GM11168 (cell line): ENCODE data around the gene GAS2L2.

Experiments
- in situ Hi-C: fragments of 300-500 bp; cut with MboI; formaldehyde crosslinking; loops from one replicate; pipeline ENCODE4 v1.12.0; 2022; ENCODE audit warnings: low sequenced_read_pairs; ENCODE audit not compliant: unreplicated experiment

Gene GAS2L2

DNA sequence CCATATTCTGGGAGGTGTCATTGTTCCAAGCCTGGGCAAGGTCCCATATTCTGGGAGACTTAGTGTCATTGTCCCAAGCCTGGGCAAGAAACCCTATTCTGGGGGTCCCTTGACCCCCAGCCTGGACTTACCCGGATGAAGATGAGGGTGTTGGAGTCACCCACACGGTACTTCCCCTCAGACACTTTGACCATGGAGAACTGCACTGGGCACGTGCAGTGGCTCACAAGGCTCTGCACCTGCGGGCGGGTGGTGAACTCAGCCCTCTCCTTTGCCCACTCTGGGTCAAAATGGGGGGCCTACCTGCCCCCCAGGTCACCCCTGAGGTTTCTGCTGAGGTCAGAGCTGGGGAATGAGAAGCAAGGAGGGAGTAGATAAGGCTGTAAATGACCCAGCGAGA, 4.1 kb downstream of the GAS2L2 start:
- in situ Hi-C loops, result loop anchor here (10.0 to 25.0 kb wide), 2 partner anchors 134 to 587 kb away; no protein-coding TSS in a partner anchor

DNA sequence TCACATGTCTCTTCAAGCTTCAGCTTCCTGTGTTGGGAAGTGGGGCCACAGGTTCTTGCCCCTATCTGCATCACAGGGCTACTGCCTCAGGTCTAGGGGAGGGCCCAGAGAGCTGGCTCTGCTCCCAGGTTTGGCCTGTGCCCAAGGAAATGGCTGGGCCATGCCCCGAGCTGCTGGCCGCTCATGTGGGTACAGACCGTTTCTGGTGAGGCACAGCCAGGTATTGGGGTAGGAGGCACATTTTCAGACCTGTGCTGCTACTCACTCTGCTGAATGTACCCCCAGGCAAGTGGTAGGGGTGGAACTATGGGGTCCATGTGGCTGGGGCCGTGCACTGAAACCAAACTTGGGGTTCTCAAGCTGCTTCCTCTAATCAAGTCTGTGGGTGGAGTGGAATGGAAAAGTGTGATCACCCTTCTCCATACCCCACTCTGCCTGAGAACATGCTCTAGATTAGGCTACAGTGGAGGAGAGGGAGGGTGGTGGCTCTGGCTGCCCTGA, 4.6 kb downstream of the GAS2L2 start:
- in situ Hi-C loops, result loop anchor here (10.0 to 25.0 kb wide), 2 partner anchors 134 to 586 kb away; no protein-coding TSS in a partner anchor

DNA sequence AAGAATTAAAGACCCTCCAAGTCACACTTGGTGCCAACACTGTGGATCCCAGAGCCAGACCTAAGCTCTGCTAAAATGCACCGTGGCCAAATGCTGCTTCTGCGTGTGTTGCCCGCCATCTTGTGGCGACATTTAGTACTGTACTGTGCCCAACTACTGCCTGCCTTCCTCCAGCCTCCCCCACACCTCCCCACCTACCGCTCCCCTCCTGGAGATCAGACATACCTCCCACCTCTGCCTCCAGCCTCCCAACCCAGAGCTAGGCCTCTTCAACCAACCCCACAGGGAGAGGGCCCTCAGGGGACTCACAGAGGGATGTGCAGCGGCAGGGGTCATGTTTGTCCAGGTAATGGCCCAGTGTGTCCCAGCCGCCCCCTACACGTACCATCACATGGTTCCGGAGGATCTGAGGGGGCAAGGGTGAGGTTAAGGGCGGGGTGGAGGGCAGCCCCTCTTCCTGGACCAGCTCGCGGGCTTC, 5.5 kb downstream of the GAS2L2 start:
- in situ Hi-C loops, result loop anchor here (10.0 to 25.0 kb wide), 2 partner anchors 133 to 585 kb away; no protein-coding TSS in a partner anchor

DNA sequence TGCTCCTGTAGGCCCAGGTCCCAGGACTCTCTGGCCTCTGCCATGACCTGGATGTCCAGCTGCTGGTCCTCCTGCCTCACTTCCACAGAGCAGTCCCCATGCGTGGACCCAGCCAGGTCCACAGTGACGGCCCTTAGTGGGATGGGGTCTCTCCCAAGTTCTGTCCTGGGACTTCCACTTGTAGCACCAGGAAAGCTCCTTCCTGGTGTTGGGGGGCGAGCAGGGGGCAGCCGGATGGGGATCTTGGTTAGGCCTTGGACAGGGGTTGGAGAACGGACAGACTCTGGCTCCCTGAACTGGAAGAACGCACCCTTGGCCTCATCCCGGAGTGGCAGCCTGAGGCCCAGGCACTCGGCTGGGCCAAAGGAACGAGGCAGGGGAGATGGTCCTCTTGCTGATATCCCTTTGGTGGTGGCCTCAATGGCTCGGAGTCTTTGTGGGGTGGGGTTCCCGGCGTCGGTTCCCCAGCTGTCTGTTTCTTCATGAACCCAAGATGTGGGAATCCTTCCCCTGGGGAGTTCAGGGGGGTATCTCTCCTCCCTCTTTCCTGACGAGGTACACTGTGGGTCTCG, 7.2 kb downstream of the GAS2L2 start:
- in situ Hi-C loops, result loop anchor here (10.0 to 25.0 kb wide), 2 partner anchors 131 to 584 kb away; no protein-coding TSS in a partner anchor

DNA sequence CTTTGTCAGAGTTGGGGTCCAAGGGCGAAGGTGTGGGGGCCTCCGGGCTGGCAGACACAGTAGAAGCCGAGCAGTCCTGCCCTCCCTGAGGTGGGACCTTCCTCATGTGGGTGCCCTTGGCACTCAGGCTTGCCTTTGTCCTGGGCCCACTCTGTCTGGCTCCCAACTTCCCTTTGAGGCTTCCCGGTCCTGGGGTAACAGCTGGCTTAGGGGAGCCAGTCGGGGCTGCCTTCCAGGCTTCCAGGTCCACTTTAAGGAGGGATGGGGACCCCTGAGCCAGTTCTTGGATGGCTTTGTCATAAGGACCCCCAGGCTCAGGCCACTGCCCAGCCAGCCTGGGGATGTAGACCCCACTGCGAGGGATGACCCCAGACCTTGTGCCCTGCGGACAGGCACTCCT, 7.8 kb downstream of the GAS2L2 start:
- in situ Hi-C loops, result loop anchor here (10.0 to 25.0 kb wide), 2 partner anchors 130 to 583 kb away; no protein-coding TSS in a partner anchor

DNA sequence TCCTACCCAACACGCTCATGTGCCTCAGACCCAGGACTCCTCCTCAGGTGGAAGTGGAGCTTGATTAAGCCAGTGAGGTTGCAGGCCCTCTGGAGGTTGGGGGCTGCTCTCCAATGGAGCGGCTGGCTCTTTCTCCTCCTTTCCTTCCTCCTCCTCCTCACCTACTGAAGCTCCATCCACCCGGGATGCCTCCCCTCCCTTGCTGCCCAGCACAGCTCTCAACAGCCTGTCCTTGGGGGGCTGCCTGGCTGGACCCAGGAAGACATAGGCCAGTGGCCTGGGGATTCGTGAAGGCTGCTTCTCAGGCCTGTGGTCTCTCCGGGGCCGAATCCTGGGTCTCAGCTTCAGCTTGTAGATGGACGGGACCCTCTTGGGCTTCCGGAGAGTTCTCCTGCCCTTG, 8.2 kb downstream of the GAS2L2 start:
- in situ Hi-C loops, result loop anchor here (10.0 to 25.0 kb wide), 2 partner anchors 130 to 583 kb away; no protein-coding TSS in a partner anchor

DNA sequence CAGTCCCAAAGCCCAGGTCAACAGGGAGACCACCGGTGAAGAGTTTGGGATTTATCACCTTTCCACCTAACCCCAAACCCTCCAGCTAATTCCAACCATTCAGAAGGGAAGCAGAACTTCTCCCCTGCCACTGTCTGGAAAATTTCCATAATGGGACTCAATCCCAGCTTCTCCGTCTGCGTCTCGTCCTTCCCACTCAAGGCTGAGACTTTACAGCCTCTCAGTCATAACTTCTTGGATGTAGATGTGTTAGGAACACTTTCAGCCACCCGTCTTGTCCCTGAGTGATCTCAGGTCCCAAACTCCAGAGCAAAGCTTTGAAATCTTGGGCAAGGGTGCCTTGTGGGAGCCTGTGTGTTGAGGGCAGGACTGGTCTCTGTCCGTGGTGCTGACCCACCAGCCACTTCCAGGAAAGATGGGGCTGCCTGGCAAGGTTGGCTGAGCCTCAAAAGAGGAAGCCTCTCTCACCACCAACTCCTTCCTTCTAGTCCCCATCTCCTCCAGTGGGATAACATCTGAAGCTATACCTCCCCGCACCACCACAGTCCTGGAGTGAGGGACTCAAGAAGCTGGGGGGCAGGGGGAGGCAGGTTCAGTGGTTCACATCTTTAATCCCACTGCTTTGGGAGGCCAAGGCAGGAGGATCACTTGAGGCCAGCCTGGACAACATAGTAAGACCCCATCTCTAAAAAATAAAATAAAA, 9.3 kb downstream of the GAS2L2 start:
- in situ Hi-C loops, result loop anchor here (10.0 to 25.0 kb wide), 2 partner anchors 129 to 581 kb away; no protein-coding TSS in a partner anchor

DNA sequence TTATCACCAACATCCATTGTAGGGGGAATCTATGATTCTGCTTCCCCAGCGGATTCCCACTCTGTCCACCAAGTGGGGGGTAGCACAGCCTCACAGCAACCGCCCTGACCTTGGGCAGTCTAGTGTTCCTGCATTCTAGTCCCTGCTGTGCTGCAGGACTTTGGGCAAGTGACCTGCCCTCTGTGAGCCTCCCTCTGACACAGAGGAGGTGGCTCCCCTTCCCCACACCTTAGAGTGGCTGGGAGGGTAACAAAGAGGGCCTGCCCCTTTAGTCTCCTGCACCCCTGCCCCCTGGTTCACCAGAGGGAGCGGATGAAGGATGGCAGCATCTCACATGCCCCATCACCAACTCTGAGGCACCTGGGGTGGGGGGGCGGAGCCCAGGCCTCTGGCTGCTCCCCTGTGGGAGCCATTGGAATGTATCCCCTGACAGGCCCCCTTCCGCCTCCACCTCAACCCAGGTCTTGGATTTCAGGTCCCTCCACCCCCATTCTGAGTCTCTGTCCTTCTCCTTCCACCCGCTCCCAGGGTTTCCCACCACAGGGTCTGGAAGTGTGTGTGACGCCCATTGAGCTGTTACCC, 10.1 kb downstream of the GAS2L2 start:
- in situ Hi-C loops, result loop anchor here (10.0 to 25.0 kb wide), 2 partner anchors 128 to 581 kb away; no protein-coding TSS in a partner anchor

DNA sequence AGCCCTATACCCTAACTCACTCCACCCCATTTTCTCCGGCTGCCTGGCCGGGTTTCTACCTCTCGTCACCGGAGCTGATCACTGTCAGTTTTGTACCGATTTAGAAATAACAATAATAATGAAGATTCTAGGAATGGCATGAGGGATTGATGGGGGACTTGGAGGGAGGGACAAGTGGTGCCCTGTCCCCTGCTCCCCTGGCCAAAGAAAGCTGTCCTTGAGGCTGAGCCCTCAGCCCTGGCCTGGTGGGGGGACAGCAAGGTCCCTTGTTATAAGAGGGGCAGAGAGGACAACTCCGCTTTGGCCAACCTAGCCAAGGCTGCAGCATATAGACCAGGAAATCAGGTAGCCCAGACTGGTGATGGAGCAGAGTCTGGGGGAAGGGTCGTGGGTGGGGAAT, 10.5 kb downstream of the GAS2L2 start:
- in situ Hi-C loops, result loop anchor here (10.0 to 25.0 kb wide), 2 partner anchors 128 to 580 kb away; no protein-coding TSS in a partner anchor

DNA sequence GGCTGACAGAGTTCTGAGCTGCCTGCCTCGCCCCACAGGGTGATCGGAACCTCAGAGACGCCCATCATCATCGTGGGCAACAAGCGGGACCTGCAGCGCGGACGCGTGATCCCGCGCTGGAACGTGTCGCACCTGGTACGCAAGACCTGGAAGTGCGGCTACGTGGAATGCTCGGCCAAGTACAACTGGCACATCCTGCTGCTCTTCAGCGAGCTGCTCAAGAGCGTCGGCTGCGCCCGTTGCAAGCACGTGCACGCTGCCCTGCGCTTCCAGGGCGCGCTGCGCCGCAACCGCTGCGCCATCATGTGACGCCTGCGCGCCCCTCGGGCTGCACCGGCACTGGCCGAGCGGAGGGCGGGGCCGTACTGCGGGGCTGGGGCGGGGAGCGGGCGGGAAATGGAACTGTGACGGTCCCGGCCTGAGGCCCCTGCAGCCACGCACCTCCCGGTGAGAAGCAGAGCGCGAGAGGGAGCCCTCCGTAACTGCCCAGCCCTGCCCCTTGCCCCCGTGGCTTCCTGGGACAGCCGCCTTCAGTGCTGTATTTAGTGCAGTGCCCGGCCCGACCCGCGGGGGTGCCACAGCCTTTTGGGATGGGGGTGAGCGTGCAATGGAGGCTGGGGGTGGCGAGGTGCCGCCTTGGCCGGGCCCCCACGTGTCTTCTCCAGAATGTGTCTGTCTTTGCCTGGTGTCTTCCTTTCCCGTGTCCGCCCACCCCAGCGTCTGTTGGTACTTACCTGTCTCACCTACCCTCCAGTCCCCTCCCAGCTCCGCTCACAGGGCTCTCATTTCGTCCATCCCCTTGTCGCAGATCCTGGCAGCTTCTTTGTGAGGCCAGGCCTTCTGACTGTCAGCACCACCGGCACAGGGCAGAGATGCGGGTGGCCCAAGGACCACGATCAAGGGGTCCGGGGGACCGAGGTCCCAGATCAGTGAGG, 11.8 kb downstream of the GAS2L2 start:
- in situ Hi-C loops, result loop anchor here (10.0 to 25.0 kb wide), 2 partner anchors 126 to 579 kb away; no protein-coding TSS in a partner anchor

DNA sequence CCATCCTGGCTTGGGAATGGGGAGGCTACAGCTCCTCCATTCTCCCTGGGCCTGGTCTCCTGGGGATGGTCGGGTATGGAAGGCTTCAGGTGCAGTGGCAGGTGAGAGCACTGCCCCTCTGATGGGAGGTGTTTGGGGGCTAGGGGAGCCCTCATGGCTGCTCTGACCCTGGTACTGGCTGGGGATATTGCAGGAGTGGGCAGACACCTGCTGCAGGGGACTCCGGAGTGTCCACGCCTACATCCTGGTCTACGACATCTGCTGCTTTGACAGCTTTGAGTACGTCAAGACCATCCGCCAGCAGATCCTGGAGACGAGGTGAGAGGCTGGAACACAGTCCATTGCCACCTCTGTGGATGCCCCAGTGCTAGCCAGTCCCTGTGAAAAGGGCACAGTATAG, 12.8 kb downstream of the GAS2L2 start:
- in situ Hi-C loops, result loop anchor here (10.0 to 25.0 kb wide), 2 partner anchors 125 to 578 kb away; no protein-coding TSS in a partner anchor

DNA sequence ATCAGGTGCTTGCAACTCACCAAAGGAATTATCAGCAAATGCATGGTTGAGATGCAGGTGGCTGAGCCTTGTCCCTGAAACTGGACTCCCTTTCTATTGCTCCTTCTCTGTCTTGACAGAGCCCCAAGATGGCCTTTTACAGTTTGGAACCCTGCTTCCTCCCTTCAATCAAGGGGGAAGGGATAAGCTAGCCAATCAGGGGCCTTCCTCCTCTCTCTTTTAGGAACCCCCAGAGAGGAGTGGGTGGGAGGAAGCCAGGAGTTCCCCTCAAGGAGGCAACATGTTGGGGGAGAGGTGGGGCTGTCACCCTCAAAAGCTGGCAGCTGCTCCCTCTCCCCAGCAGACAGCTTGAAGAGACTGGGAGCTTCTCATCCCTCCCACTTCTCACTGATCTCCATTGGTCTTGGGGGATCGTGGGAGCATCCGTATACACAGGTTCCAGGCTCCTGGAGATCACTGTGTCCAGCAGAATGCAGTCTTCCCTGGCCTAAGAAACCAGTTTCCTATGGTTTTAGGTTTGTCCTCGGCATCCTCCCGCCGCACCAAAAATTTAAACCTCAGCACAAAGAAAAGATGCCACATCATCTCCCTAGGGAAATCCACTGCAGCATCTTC, 14.4 kb downstream of the GAS2L2 start:
- in situ Hi-C loops, result loop anchor here (25.0 kb wide), 1 partner anchor 576 kb away; no protein-coding TSS in a partner anchor

DNA sequence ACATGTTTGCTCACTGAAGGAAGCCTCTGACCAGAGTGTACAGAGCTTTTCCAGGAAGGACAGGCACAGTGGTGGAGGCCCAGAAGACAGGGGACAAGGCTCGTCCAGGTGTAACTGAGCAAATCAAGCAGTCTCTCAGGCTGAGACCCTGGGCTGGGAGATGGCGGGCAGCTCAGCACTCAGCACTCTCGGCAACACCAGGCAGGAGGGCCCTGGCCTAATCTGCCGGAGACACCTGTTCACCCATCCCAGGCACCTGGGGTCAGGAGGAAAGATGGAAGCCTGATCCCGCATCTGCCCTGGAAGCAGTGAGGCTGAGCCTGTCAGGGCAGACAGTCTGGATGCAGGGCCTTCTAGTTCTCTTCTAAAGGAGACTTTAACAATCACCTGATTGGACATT, 16.8 kb downstream of the GAS2L2 start:
- in situ Hi-C loops, result loop anchor here (25.0 kb wide), 1 partner anchor 574 kb away; no protein-coding TSS in a partner anchor

DNA sequence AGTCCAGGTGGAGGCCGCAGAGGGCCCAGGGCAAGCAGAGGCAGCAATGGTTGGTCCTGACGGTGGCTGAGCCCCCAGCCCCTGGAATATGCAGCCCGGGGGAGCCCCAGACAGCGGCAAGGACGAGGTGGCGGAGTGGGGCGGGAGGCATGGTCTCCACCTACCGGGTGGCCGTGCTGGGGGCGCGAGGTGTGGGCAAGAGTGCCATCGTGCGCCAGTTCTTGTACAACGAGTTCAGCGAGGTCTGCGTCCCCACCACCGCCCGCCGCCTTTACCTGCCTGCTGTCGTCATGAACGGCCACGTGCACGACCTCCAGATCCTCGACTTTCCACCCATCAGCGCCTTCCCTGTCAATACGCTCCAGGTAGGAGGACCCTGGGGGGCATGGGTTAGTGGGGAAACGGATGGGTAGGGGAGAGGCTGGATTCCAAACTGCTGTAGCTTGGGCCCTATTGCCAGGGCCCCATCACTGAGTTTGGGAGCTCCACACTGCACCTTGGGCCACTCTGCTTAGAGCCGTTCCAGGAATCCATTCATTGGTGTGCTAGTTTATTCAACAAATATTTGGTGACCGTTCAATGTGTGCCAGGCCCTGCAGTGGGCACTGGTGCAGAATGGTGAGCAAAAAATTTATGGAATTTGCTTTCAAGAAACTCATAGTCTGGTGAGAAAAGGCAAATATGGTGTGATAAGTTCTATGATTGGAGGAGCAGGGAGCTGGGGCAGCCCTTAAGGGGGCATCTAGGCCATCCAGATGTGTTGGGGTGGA, 17.8 kb downstream of the GAS2L2 start:
- in situ Hi-C loops, result loop anchor here (25.0 kb wide), 1 partner anchor 573 kb away; no protein-coding TSS in a partner anchor

DNA sequence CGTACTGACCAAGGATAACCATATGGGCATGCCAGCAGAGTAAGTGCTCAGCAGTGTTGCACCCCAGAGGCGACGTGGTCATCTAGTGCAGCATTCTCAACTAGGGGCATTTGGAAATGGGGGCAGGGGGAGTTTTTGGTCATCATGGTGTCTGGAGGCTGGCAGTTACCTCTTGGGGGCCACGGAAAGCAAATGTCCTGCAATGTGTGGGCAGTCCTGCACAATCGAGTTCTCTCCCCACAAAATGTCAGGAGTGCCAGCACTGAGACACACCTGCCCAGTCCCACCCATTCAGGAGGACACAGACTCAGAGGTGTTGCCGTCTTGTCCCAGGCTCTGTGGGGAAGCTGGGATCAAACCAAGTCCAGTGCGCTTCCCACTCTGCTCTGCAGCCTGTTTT, 18.6 kb downstream of the GAS2L2 start:
- in situ Hi-C loops, result loop anchor here (25.0 kb wide), 1 partner anchor 572 kb away; no protein-coding TSS in a partner anchor

DNA sequence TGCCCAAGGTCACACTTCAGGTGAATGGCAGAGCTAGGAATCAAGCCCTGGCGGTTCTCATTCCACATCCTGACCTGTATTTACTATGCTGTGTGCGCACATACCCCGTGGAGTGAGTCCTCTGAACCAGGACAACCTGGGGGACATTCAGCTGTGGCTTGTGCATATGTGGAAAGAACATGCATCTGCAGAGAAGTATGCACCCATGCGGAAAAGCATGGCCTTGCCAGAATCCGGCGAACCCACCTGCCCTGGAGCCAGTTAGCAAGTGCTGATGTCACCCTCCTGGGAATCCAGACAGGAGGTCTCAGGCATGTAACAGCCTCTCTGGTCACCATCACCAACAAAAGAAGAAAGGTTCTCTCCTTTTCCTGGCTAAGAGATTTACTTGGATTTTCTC, 19.7 kb downstream of the GAS2L2 start:
- in situ Hi-C loops, result loop anchor here (25.0 kb wide), 1 partner anchor 571 kb away; no protein-coding TSS in a partner anchor

DNA sequence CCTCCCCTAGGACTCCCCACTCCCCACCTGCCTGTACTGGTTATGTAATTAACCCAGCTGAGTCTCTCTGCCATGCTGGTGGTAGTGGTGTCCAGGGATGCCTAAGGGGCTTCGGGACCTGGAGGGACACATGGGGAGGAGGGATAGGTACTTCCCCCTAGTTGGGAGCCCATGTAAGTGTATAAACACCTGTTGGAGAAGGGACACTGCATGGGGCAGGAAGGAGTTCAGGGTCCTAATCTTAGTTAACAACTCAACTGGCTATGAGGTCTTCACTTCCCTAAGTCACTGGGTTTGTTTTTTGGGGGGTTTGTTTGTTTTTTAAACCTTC, 20.3 kb downstream of the GAS2L2 start:
- in situ Hi-C loops, result loop anchor here (25.0 kb wide), 1 partner anchor 570 kb away; no protein-coding TSS in a partner anchor
